ENCODE data around the gene LPCAT2.

DNA sequence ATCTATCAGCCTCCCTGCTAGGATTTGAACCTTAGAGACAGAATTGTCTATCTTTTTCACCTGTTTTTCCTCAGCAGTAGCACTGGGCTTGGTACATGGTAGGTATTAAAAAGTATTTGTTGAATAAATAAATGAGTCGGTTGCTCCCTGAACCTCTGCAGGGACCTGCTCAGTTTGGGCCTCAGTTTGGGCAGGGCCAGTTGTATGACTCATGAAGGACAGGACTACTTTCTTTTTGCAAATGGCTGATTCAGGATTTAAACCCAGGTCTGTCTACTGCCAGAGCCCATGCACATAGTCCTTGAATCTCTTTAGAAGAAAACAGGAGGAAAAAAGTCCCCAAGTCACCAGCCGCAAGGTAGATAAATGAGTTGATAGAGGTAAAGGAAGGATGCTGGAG lies 26.8 kb upstream of the LPCAT2 start:
- TF ChIP-seq, protein P1, sequence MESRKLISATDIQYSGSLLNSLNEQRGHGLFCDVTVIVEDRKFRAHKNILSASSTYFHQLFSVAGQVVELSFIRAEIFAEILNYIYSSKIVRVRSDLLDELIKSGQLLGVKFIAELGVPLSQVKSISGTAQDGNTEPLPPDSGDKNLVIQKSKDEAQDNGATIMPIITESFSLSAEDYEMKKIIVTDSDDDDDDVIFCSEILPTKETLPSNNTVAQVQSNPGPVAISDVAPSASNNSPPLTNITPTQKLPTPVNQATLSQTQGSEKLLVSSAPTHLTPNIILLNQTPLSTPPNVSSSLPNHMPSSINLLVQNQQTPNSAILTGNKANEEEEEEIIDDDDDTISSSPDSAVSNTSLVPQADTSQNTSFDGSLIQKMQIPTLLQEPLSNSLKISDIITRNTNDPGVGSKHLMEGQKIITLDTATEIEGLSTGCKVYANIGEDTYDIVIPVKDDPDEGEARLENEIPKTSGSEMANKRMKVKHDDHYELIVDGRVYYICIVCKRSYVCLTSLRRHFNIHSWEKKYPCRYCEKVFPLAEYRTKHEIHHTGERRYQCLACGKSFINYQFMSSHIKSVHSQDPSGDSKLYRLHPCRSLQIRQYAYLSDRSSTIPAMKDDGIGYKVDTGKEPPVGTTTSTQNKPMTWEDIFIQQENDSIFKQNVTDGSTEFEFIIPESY (IDR thresholded peaks at IDR 0.05), result no peak
- TF ChIP-seq CTCF (IDR thresholded peaks at IDR 0.05; ENCODE audit: low read depth, low read length, missing input control) (no peak), RAD21 (IDR thresholded peaks at IDR 0.05) (no peak), NR2F2 (IDR thresholded peaks at IDR 0.05) (no peak), FOXA1 (IDR thresholded peaks at IDR 0.05) (no peak), GABPA (IDR thresholded peaks at IDR 0.05 in 1 of 2, conservative IDR thresholded peaks at IDR 0.05 in 1 of 2) (no peak), YY1 (IDR thresholded peaks at IDR 0.05) (no peak), SP1 (IDR thresholded peaks at IDR 0.05) (no peak), EGR1 (IDR thresholded peaks at IDR 0.05; ENCODE audit: low read depth in 2 of 2) (no peak)
- TF ChIP-seq, protein P2, sequence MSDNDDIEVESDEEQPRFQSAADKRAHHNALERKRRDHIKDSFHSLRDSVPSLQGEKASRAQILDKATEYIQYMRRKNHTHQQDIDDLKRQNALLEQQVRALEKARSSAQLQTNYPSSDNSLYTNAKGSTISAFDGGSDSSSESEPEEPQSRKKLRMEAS (IDR thresholded peaks at IDR 0.05), result no peak
- TF ChIP-seq, protein P3, sequence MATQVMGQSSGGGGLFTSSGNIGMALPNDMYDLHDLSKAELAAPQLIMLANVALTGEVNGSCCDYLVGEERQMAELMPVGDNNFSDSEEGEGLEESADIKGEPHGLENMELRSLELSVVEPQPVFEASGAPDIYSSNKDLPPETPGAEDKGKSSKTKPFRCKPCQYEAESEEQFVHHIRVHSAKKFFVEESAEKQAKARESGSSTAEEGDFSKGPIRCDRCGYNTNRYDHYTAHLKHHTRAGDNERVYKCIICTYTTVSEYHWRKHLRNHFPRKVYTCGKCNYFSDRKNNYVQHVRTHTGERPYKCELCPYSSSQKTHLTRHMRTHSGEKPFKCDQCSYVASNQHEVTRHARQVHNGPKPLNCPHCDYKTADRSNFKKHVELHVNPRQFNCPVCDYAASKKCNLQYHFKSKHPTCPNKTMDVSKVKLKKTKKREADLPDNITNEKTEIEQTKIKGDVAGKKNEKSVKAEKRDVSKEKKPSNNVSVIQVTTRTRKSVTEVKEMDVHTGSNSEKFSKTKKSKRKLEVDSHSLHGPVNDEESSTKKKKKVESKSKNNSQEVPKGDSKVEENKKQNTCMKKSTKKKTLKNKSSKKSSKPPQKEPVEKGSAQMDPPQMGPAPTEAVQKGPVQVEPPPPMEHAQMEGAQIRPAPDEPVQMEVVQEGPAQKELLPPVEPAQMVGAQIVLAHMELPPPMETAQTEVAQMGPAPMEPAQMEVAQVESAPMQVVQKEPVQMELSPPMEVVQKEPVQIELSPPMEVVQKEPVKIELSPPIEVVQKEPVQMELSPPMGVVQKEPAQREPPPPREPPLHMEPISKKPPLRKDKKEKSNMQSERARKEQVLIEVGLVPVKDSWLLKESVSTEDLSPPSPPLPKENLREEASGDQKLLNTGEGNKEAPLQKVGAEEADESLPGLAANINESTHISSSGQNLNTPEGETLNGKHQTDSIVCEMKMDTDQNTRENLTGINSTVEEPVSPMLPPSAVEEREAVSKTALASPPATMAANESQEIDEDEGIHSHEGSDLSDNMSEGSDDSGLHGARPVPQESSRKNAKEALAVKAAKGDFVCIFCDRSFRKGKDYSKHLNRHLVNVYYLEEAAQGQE (IDR thresholded peaks at IDR 0.05), result no peak
- TF ChIP-seq, protein P4, sequence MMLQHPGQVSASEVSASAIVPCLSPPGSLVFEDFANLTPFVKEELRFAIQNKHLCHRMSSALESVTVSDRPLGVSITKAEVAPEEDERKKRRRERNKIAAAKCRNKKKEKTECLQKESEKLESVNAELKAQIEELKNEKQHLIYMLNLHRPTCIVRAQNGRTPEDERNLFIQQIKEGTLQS (IDR thresholded peaks at IDR 0.05), result no peak

All from liver (tissue), 3 donors.